Activated T-helper 17 cell treated with anti-CD3 and anti-CD28 coated beads, Interleukin-2, amount 50 U/mL, for 72 hours (primary cell): ENCODE measurements around the gene NRXN3. TPM values are rescaled to one million over a fixed set of nuclear protein-coding genes. Genes with fewer than 3 reads are reported as not detected.

Experiments used
- ATAC-seq: fragments of 150-1000 bp; cut with Tn5 transposase; replicated peaks from 2 replicates; pipeline ENCODE4 v1.10.0; 2021; ENCODE audit warnings: mild to moderate bottlenecking, moderate library complexity
- H3K27ac Mint-ChIP-seq: one replicate; pipeline ENCODE4 v1.8.0; 2022; ENCODE audit warnings: mixed read lengths
- H3K27me3 Mint-ChIP-seq: one replicate; pipeline ENCODE4 v1.8.0; 2022; ENCODE audit warnings: mixed read lengths
- H3K36me3 Mint-ChIP-seq: one replicate; pipeline ENCODE4 v1.8.0; 2022; ENCODE audit warnings: low read depth, mild to moderate bottlenecking, mixed read lengths
- H3K4me1 Mint-ChIP-seq: one replicate; pipeline ENCODE4 v1.8.0; 2022; ENCODE audit warnings: mixed read lengths
- H3K4me3 Mint-ChIP-seq: one replicate; pipeline ENCODE4 v1.8.0; 2022; ENCODE audit warnings: mild to moderate bottlenecking, mixed read lengths
- H3K9me3 Mint-ChIP-seq: one replicate; pipeline ENCODE4 v1.8.0; 2022; ENCODE audit warnings: mixed read lengths
- total RNA-seq, 2 donors: library from RNA; stranded (reverse); gene quantifications; one replicate each; pipeline ENCODE4 v1.2.3, GENCODE V29; 2022

The NRXN3 gene
- total RNA-seq, 2 donors from 2014 or later, result not detected

- H3K4me3 Mint-ChIP-seq, result no peak overlapping the region
- no peaks in the 10 kb centered on the region for H3K36me3 Mint-ChIP-seq
- ATAC-seq, result no peak
- no peaks in the 10 kb centered on the region for H3K27me3 Mint-ChIP-seq
- H3K9me3 Mint-ChIP-seq, result peaks cover 6% of the 10 kb centered on the region
- no peaks in the 10 kb centered on the region for H3K4me1 Mint-ChIP-seq
- no peak overlapping the region for H3K27ac Mint-ChIP-seq
These were observed 1516.0 kb downstream of the NRXN3 start for GRCh38 chr14:79686196-79686595.

- H3K36me3 Mint-ChIP-seq, result no peaks in the 10 kb centered on the region
- H3K9me3 Mint-ChIP-seq, result peaks cover 3% of the 10 kb centered on the region
- ATAC-seq, result no peak
- H3K4me1 Mint-ChIP-seq, result no peaks in the 10 kb centered on the region
- no peak overlapping the region for H3K27ac Mint-ChIP-seq
- H3K27me3 Mint-ChIP-seq, result no peaks in the 10 kb centered on the region
- no peak overlapping the region for H3K4me3 Mint-ChIP-seq
These were observed 1520.8 kb downstream of the NRXN3 start for GRCh38 chr14:79690960-79691359.

GRCh38 chr14:79693935-79694334 is 1523.8 kb downstream of the NRXN3 start:
- Mint-ChIP-seq H3K4me3 (no peak overlapping the region), H3K9me3 (peaks cover 11% of the 10 kb centered on the region), H3K36me3 (no peaks in the 10 kb centered on the region), H3K4me1 (no peaks in the 10 kb centered on the region), H3K27ac (no peak overlapping the region), H3K27me3 (no peaks in the 10 kb centered on the region)
- no peak for ATAC-seq

DNA sequence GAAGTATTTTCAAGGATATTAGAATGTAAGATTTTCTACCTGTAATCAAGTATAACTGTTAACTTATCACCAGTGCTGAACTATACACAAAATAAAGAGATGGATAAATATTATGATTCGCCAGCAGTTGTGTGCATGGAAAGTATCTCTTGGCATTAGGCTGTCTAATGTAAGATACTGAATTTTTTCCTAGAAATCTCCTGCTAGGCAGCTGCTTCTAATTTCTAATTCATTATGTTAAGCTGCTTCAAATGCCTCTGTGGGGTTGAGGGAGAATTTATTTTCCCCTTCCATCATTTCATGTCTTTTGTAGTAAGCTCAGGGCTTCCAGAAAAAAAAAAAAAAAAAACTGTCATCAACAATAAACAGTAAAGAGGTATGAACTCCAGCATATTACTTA is 1525.1 kb downstream of the NRXN3 start:
- H3K4me1 Mint-ChIP-seq, result no peaks in the 10 kb centered on the region
- H3K36me3 Mint-ChIP-seq, result no peaks in the 10 kb centered on the region
- H3K4me3 Mint-ChIP-seq, result no peak overlapping the region
- H3K27ac Mint-ChIP-seq, result no peak overlapping the region
- peaks cover 12% of the 10 kb centered on the region for H3K9me3 Mint-ChIP-seq
- no peaks in the 10 kb centered on the region for H3K27me3 Mint-ChIP-seq
- ATAC-seq, result no peak

DNA sequence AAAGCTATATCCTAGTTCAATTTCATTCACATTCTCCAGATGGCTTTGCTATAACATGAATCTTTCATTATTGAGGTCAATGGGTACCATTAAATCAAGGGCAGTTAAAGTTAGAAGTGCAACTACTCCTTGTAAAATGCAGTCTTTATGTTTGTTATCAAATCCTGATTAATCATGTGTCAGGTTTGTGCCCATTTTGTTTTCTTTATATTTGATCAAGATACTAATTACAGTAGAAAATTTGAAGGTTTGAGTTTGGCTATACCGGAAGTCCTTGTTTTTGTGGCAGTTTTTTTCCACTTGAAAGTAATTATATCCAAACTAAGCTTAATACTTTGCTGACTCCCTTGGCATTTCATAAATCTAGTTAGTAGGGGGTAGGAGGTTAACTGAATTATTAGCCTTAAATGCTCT is 1528.1 kb downstream of the NRXN3 start:
- Mint-ChIP-seq H3K4me3 (no peak overlapping the region), H3K36me3 (no peaks in the 10 kb centered on the region), H3K27ac (no peak overlapping the region), H3K4me1 (no peaks in the 10 kb centered on the region), H3K27me3 (no peaks in the 10 kb centered on the region), H3K9me3 (peaks cover 9% of the 10 kb centered on the region)
- ATAC-seq, result no peak

DNA sequence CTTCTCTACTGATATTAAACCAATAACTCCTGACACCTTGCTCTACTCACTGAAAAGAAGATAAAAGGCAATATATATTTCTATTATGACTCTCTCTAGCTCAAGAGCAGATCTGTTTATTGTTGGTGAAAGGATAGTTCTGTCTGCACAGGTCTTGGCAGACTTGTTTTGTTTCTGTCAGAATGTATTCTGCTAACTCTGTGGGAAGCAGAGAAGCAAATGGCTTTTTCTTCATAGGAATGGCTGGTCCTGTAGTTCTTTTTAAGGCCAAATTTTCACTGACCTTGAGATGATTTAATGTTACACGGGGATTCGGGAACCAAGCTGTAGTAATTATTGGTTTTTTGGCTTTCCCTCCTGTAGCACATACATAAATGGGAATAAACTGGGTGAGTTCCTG is 1529.0 kb downstream of the NRXN3 start:
- ATAC-seq, result no peak
- Mint-ChIP-seq H3K4me1 (no peaks in the 10 kb centered on the region), H3K4me3 (no peak overlapping the region)

DNA sequence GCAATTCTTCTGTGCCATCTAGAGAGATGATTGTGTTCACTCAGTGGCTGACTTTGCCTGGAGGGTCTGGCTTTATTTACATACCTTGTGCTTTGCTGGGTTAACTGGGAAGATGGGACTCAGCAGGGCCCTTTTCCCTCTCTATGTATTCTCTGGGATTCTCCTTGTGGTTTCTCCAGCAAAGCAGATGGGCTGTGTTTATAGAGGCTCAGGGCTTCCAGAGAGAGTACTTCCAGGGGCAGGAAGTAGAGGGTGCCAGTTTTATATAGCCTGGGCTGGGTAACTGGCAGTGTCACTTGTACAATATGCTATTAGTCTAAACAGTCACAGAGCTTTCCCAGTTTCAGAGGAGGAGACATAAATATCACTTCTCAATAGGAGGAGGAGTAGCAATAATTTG is 1531.2 kb downstream of the NRXN3 start:
- H3K27me3 Mint-ChIP-seq, result no peaks in the 10 kb centered on the region
- peaks cover 13% of the 10 kb centered on the region for H3K9me3 Mint-ChIP-seq
- no peaks in the 10 kb centered on the region for H3K4me1 Mint-ChIP-seq
- no peak overlapping the region for H3K4me3 Mint-ChIP-seq
- H3K27ac Mint-ChIP-seq, result no peak overlapping the region
- ATAC-seq, result no peak
- no peaks in the 10 kb centered on the region for H3K36me3 Mint-ChIP-seq

More for the DNA sequence above, 1529.0 kb downstream of the NRXN3 start:
- Mint-ChIP-seq H3K27ac (no peak overlapping the region), H3K9me3 (peaks cover 9% of the 10 kb centered on the region), H3K36me3 (no peaks in the 10 kb centered on the region), H3K27me3 (no peaks in the 10 kb centered on the region)

- H3K4me3 Mint-ChIP-seq, result no peak overlapping the region
- H3K4me1 Mint-ChIP-seq, result no peaks in the 10 kb centered on the region
- no peak for ATAC-seq
- H3K9me3 Mint-ChIP-seq, result peaks cover 16% of the 10 kb centered on the region
- no peak overlapping the region for H3K27ac Mint-ChIP-seq
- H3K36me3 Mint-ChIP-seq, result no peaks in the 10 kb centered on the region
- no peaks in the 10 kb centered on the region for H3K27me3 Mint-ChIP-seq
These were observed 1532.0 kb downstream of the NRXN3 start for GRCh38 chr14:79702197-79702596.

- Mint-ChIP-seq H3K27me3 (no peaks in the 10 kb centered on the region), H3K36me3 (no peaks in the 10 kb centered on the region), H3K27ac (no peak overlapping the region), H3K4me3 (no peak overlapping the region), H3K4me1 (no peaks in the 10 kb centered on the region), H3K9me3 (peaks cover 11% of the 10 kb centered on the region)
- ATAC-seq, result no peak
These were observed 1533.0 kb downstream of the NRXN3 start for GRCh38 chr14:79703209-79703608.

DNA sequence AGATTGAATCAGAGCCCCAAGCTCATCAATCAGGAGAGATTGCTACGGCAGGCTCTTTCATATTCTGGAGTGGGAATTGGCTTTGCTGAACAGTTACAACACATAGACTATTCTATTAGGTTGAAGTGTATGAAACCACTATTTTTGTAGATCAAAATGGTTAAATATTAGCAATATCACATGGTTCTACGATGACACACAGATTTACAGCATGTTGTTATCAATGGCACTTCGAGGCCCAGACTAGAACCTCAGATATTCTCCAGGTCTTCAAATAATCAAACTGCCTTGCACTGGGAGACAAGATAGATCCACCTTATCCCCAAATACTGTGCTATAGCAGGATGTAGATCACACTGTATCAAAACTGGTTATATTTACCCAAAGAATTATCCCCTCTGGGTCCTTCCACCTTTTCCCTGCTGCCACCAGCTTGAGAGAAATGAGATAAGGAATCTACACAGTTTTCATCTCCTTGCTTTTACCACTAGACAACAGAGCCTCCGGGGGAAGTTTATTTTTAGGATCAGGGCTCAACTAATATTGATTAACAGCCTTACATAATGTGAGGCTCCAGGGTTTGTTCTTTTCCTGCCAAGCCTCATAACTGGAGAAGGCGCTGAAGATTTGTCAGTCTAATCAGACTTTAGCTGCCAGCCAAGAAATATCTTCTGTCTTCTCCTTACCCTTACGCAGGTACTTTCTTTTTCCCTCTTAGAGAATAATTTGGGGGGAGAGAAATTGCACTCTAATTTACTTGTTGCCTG is 1534.1 kb downstream of the NRXN3 start:
- Mint-ChIP-seq H3K4me3 (no peak overlapping the region), H3K36me3 (no peaks in the 10 kb centered on the region), H3K27me3 (no peaks in the 10 kb centered on the region), H3K27ac (no peak overlapping the region), H3K4me1 (no peaks in the 10 kb centered on the region), H3K9me3 (peaks cover 11% of the 10 kb centered on the region)
- ATAC-seq, result no peak

GRCh38 chr14:79705126-79705894 is 1535.1 kb downstream of the NRXN3 start:
- Mint-ChIP-seq H3K27me3 (no peaks in the 10 kb centered on the region), H3K9me3 (peaks cover 11% of the 10 kb centered on the region), H3K4me3 (no peak overlapping the region), H3K4me1 (no peaks in the 10 kb centered on the region), H3K27ac (no peak overlapping the region), H3K36me3 (no peaks in the 10 kb centered on the region)
- no peak for ATAC-seq

DNA sequence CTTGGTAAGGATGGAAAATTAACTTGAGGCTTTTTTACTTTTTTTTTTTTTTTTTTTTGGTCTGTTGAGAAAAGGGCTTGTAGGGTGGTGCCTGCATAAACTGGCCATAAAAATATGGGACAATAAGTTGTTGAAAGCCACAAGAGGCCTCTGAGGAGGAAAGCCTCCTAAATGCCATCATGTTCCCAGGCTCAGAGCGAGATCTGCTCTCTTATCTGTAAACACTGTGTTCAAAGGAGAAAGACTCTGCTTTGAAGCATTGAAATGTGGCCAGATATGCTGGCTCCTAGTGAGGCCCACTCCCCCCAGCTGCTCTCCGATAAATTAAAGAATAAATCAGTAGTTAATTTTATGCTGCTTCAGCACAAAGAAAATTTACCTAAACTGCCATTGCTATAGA is 1536.2 kb downstream of the NRXN3 start:
- no peaks in the 10 kb centered on the region for H3K27me3 Mint-ChIP-seq
- H3K27ac Mint-ChIP-seq, result no peak overlapping the region
- H3K9me3 Mint-ChIP-seq, result peaks cover 11% of the 10 kb centered on the region
- H3K36me3 Mint-ChIP-seq, result no peaks in the 10 kb centered on the region
- no peak overlapping the region for H3K4me3 Mint-ChIP-seq
- ATAC-seq, result no peak
- H3K4me1 Mint-ChIP-seq, result no peaks in the 10 kb centered on the region

- ATAC-seq, result no peak
- H3K4me1 Mint-ChIP-seq, result no peaks in the 10 kb centered on the region
- no peaks in the 10 kb centered on the region for H3K27me3 Mint-ChIP-seq
- H3K36me3 Mint-ChIP-seq, result no peaks in the 10 kb centered on the region
- no peak overlapping the region for H3K27ac Mint-ChIP-seq
- H3K9me3 Mint-ChIP-seq, result peaks cover 11% of the 10 kb centered on the region
- no peak overlapping the region for H3K4me3 Mint-ChIP-seq
These were observed 1538.5 kb downstream of the NRXN3 start for GRCh38 chr14:79708426-79709388.

DNA sequence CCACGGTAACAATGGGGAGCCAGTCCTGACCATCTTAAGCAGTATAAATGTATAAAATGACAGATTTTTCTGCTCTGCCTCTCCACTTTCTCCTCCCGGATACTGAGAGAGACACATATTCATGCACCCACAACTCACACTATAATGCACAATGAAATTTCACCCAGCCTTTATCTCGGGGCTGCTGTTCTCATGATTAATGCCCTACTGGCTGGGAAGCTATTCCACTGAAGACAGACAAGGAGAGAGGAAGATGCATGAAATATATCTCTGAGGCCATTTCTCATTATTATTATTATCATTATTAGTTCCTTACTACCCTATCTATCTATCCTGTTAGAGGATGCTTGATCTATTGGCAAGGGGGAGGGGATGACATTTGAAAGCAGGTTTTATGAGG is 1539.4 kb downstream of the NRXN3 start:
- no peak overlapping the region for H3K4me3 Mint-ChIP-seq
- no peaks in the 10 kb centered on the region for H3K36me3 Mint-ChIP-seq
- no peaks in the 10 kb centered on the region for H3K4me1 Mint-ChIP-seq
- no peak for ATAC-seq
- peaks cover 11% of the 10 kb centered on the region for H3K9me3 Mint-ChIP-seq
- H3K27ac Mint-ChIP-seq, result no peak overlapping the region
- H3K27me3 Mint-ChIP-seq, result no peaks in the 10 kb centered on the region
